ENCODE results near the gene NRP1.

DNA sequence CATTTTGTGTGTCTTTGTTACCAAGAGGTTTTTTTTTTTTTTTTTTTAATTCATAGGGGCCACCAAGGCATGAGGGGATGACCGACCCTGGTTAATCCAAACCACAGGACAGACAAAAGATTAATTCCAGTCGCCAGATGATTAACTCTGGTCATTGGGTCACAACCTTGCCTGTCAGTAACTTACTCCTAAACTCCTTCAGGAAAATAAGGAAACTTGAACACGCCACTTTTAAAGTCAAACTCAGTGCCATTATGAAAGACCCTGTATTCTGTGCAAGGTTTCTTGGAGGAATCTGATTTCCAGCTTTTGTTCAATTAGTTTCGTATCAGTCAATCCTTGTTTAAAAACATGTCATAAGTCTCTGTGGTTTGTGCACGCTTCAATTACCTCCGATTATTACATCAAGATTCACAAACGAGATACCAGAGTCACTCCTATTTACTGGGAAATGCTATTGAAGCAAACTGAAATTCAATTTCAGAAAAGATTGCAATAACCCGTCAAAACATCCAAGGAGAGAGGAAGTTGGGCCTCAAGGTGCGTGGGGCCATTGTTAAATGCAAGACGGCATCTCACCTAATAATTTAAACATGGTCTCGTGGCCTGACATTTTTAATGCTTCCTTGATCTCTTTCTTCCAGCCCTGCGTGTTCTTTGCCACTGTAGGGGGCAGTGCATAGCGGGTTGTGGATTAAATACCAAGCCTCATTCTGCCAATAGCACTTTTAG, 44.0 kb downstream of the NRP1 start:
- TF ChIP-seq, protein P1, sequence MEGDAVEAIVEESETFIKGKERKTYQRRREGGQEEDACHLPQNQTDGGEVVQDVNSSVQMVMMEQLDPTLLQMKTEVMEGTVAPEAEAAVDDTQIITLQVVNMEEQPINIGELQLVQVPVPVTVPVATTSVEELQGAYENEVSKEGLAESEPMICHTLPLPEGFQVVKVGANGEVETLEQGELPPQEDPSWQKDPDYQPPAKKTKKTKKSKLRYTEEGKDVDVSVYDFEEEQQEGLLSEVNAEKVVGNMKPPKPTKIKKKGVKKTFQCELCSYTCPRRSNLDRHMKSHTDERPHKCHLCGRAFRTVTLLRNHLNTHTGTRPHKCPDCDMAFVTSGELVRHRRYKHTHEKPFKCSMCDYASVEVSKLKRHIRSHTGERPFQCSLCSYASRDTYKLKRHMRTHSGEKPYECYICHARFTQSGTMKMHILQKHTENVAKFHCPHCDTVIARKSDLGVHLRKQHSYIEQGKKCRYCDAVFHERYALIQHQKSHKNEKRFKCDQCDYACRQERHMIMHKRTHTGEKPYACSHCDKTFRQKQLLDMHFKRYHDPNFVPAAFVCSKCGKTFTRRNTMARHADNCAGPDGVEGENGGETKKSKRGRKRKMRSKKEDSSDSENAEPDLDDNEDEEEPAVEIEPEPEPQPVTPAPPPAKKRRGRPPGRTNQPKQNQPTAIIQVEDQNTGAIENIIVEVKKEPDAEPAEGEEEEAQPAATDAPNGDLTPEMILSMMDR (IDR thresholded peaks at IDR 0.05) = no peak
- no peak for TF ChIP-seq POLR2A (IDR thresholded peaks at IDR 0.05)
